CD4-positive, alpha-beta T cell treated with Interleukin-17A for 1 hour (primary cell): ENCODE measurements around the gene FAM174C.
A peak's percentile ranks its signal among the peaks of the same experiment; 100 is the strongest.

Experiments used
- DNase-seq: peaks from one replicate; pipeline ENCODE4 v3.0.0-alpha.2; 2020

FAM174C gene

DNA sequence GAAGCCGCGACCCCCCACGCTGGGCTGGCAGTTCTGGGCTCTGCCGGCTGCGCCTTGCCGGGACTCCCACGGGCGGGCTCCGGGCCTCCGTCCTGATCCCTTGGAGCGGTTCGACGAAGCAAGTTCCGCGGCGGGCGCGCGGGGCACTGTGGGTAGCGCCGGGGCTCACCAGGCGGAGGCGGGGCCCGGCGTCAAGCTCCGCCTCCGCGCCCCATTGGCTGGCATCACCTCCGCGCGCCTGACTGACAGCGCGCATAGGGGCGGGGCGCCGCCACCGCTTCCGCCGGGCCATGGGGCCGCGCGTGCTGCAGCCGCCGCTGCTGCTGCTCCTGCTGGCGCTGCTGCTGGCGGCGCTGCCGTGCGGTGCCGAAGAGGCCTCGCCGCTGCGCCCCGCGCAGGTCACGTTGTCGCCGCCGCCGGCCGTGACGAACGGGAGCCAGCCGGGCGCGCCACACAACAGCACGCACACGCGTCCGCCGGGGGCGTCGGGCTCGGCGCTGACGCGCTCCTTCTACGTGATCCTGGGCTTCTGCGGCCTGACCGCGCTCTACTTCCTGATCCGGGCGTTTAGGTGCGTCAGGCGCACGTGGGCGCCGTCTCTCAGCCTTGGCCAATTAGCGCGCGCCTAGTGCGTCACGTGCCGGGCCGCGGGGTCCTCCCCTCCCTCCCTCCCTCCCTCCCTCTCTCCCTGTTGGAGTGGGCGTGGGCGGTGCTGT is at the start of gene FAM174C:
Gene FAM174C, plus strand, starts transcription at position 271 of the 716 bp plus-strand sequence. Its CDS starts 20 bp downstream, at position 291.
- peak; percentile 97 for DNase-seq

DNA sequence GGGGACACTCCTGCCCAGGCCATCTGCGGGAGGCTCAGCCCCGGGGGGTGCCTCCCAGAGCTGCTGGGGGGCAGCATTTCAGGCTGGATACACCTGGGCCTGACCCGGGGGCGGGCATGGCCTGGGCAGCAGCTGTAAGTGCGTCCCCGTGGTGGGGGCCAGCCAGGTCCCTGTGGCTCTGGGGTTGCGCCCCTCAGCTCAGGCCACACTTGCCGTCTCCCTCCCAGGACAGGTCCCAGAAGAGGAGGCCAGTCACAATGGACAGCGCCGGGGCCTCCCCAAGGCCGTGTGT is 49.2 kb upstream of the FAM174C start:
- DNase-seq, result no peak

DNA sequence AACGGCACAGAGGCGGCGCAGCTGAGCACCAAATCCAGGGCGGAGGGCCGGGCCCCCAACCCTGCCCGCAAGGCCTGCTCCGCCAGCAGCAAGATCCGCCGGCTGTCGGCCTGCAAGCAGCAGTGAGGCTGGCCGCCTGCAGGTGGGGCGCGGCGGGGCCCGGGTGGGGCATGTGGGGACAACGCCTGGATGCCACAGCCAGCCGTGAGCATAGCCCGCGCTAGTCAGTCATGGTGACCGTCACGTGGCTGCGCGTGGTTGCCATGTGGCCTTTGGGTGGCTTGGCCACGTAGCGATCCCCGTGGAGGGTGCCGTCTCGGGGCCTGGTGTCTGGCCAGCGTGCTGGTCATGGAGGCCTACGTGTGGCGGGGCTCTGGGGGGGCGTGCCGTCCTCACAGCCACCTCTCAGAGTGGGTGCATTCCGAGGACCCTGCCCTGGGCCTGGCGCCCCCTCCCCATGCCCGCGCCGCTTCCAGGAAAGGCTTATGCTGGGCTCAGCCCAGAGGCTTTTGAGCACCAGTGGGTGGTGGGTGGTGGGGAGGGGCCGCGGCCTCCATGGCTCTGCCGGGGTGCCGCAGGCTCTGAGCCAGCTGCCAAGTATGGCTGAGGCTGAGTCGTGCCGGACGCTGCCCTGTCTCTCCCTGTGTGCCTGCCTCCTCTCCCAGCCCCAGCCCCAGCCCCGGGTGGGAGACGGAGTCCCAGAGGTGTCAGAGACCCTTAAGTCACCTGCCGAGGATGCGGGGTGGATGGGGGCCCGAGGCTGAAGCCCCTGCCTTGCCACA is 48.6 kb upstream of the FAM174C start:
- no peak for DNase-seq

DNA sequence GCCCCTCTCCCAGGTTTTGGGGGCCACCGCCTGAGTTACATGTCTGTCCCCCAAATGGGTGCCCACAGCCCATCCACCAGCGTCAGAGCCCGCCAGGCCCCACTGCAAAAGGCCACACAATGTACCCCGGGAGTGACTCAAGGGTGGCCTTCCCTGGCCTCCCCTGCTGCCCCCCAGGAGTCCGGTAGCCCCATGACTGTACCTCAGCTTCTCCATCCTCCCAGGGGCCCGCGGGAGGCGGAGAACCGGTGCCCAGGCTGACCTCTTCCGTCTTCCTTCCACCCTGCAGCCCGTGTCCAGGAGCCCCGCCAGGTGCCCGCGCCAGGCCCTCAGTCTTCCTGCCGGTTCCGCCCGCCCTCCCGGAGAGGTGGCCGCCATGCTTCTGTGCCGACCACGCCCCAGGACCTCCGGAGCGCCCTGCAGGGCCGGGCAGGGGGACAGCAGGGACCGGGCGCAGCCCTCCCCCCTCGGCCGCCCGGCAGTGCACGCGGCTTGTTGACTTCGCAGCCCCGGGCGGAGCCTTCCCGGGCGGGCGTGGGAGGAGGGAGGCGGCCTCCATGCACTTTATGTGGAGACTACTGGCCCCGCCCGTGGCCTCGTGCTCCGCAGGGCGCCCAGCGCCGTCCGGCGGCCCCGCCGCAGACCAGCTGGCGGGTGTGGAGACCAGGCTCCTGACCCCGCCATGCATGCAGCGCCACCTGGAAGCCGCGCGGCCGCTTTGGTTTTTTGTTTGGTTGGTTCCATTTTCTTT is 47.9 kb upstream of the FAM174C start:
- no peak for DNase-seq

DNA sequence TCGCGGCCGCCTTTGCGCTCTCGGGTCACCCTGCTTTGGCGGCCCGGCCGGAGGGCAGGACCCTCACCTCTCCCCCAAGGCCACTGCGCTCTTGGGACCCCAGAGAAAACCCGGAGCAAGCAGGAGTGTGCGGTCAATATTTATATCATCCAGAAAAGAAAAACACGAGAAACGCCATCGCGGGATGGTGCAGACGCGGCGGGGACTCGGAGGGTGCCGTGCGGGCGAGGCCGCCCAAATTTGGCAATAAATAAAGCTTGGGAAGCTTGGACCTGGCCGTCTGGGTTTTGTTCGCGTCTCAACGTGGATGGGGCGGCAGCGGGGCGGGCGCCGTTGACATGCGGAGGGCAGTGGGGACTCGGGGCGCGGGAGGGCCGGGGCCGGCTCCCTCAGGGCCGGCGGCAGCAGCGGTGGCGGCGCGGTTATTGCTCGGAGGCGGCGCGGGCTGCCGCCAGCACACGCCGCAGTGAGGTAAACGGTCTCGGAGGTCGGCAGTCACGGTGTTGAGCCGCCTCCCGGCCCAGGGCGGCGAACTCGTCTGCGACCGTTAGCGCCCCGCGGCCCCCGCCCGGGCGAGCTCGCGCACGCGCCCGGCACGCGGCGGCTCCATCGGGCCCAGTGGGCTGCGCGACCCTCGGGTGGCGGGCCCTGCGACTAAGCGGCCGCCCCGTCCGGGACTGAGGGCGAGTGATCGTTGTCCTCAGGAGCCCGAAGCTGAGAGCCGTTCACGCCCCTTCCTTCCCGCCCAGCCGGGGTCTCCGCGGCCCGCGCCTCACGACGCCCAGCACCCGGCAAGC is 47.0 kb upstream of the FAM174C start:
- no peak for DNase-seq

DNA sequence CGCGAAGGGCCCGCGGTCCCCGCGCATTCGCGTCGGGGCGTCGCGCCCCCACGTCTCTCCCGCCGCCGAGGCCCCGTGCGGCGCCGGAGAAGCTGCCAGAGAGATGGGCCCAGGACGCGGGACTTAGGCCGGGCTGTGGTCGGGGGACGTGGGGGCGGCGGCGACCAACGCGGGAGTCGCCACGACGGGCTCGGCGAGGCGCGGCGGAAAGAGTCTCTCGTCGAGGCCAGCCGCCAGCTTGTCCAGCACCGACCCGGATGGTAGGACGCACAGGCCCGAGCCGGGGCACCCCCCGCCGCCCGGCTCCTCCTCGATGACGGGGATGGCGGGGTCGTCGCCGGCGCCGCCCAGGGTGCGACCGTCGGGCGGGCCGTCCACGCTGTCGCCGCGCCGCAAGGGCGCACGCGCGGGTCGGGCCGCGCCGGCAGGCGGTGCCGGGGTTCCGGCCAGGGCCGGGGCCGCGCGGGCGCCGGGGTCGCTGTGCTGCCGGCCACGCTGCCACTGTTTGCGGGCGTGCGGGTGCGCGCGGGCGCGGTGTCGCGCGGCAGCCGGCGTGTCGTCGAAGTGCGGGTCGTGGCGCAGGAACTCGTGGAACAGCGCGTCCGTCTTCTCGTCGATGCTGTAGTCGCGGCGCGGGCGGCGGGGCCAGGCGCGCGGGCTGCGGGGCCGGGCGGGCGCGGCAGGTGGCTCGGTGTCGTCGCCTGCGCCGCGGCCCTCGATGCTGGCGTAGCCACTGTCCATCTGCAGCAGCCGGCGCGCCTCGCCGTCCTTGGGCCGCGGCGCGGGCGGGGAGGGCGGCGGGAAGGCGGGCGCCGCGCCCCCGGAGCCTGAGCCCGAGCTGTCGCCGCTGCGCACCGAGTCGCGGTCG is 46.0 kb upstream of the FAM174C start:
- DNase-seq, result no peak

DNA sequence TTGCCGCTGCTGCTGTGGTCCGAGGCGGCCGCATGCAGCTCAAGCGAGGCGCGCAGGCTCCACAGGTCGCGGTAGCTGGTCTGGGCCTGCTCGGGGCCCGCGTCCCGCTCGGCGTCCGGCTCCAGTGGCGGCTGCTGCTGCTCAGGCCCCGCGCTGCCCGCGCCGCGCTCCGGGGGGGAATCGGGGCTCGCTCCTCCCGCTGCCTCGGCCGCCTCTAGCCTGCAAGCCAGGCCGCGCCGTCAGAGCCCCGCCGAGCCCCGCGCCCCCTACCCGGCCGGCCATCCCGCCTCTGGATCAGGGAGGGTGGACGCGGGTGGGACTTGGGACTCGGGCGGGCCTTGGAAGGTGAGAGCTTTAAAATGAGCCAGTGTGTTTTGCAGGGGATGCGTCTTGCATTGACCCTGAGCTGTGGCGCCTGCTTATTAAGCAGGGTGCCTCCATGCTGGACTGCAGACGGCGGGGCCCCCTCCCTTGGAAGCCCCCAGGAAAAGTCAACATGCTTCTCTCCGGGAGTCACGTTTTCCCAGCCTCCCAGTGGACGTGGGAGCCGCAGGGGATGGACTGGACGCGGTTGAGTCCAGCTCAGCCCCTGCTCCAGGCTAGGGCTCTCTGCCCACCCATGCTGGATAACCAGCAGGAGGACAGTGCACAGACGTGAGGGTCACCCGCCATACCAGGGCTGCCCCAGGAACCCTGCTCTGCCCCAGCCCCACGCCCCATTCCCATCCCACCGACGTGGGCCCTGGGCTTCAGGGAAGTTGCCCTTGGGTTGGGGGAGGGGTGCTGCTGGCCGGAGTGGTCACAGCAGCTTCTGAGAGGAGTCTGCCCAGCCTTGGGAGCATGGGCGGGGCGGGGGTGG is 45.2 kb upstream of the FAM174C start:
- no peak for DNase-seq

DNA sequence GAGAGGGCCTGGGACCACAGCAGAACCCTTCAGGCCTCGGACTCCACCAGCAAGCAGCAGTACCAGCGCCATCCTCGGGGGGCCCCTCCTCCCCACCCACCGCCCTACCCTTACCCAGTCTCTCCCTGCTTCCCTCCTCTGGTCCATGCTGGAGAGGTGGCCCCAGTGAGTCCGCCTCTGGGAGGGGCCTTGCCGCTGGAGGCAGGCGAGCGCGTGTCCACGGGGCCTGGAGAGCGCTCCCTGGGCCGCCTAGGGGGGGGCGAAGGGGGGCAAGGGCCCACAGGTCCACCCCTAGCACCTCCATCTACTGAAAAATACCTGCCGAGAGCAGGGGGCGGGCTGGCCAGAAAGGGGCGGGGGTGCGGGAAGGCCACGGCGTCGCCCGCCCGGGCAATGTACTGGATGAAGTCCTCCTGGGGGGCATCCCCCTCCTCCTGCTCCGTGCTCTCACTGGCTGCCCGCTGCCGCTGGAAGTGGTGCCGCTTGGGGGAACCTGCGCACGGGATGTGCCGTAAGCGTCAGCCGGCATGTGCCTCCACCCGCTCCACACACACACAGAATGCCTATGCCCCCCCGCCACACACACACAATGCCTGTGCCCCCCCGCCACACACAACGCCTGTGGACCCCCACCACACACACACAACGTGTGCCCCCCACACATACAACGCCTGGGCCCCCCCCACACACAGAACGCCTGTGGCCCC is 44.4 kb upstream of the FAM174C start:
- no peak for DNase-seq

DNA sequence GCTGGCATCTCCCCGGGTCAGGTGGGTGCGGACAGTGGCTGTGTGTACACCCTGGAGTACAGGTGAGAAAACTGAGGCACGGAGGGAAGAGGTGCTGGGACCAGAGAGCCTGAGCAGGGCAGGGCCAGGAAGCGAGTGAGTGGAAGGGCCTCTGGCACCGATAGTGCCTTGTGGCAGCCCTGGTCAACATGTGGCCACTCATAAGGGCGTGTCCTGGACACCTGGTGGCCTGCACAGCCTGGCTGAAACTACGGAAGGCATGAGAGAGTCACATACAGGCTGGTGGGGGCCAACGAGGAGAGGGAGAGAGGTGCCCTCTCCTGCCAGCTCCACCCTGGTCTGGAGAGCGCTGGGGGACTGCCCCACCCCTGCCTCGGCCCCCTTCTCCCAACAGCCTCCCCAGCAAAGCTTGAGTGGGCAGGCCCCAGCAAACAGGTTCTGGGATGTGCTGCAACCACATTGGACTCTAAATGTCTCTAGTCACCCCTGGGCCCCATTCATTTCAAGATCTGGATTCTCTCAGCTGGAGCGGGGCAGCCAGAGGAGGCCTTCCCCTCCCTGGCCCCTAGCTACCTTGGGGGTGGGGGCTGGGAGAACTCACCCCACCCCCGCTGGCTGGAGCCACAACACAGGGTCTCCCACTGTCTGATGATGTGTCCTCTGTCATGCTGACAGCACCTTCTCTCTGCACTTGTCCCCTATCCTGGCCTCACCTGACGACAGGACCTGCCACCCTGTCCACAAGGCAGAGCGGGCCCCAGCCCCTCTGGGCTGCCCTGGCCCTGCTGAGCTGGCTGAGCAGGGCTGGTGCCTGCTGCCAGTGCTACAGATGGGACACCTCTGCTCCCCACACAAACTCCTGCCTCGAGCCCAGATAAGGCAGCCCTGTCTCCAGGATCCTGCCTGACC is 43.3 kb upstream of the FAM174C start:
- no peak for DNase-seq

DNA sequence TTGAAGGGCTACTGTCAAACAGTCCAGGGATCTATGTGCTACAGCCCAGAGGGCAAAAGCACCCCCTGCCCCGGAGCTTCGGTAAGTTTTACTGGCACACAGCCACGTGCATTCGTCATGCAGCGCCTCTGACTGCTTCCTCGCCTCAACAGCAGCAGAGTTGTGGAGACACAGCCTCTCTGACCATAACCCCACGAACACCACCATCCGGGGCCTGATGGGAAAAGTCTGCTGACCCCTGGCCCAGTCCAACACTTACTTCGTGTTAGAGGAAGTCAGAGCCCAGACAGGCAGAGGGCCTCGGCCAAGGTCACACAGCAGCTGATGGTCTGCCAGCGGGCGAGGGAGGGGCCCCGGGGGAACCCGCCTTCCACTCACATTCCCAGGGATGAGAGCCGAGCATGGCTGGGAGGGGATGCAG is 42.7 kb upstream of the FAM174C start:
- no peak for DNase-seq

DNA sequence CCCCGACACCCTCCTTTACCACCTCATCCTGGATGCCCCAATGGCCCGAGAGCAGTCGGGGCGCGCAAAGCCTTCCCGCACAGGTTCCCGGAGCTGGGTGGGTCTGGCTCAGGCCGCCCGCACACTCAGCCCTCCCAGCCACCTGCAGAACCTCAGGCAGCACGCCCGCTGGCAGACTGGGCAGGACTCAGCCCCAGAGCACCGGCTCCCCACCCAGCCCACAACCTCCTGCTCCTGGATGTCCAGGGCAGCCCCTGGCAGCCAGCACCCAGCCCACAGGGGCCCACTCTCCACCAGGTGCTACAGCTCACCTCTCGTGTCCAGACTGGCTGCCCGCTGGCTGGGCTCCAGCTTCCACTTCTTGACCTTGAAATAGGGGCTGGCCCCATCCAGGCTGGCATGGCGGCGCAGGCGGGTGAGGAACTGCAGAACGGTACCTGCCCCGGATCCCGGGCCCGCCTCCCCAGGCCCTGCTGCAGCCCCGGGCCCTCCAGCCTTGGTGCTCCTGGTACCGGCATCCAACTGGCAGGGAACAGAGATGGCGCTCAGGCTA is 42.1 kb upstream of the FAM174C start:
- no peak for DNase-seq

DNA sequence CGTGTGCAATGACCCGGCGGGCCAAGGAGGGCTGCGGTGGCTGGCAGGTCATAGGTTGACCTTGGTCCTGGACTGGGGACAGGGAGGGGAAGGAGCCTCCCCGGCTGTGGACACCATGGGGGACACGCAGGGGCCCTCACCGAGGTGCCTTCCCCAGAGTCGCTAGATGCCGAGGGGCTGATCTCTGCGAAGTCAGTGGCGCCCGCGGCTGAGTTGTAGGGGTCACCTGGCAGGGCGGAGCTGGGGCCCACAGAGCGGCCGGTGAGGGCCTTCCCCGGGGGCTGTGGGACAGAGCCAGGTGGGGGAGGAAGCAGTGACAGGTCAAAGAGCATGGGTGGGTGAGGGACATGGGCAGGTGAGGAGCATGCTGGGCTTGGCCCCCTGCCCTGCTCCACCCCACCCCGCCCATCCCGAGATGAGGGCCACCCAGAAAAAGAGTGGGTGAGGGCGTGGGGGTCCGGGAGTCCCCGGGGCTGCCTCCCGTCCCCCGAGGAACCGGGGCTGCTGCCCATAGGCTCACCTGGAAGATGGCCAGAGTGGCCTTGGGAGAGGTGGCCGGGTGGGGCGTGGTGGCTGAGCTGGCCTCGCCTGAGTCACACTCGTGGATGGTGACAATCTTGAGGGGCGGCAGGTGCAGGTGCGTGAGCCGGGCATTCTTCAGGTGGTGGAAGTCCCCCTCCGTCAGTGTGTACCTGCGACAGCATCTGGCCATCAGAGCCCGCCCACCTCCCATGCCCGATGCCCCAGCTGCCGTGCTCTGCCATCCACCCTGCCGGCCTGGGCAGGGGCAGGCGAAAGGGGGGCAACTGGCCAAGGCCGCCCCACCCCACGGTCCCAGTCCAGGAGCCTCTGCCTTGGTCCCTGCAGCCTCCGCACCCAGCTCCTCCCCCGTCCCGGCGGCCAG is 41.0 kb upstream of the FAM174C start:
- no peak for DNase-seq

DNA sequence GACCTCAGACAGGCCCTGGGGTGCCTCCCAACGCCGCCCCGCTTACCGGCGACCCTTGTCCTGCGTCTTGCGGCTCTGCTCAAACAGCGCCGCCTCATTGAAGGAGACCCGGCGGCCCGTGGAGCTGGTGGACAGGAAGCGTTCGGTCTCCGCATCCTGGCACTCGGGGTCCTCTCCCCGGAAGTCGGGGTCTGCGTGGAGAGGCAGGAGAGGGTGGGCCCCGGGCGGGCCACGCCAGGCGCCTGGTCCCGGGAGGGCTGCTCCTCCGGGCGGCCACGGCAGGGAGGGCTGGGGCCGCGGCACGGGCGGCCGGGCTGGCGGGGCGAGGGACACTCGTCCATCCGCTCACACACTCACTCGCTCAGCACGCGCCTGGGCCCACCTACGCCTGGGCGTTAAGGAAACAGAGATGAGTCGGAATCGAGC is 40.4 kb upstream of the FAM174C start:
- DNase-seq, result no peak

DNA sequence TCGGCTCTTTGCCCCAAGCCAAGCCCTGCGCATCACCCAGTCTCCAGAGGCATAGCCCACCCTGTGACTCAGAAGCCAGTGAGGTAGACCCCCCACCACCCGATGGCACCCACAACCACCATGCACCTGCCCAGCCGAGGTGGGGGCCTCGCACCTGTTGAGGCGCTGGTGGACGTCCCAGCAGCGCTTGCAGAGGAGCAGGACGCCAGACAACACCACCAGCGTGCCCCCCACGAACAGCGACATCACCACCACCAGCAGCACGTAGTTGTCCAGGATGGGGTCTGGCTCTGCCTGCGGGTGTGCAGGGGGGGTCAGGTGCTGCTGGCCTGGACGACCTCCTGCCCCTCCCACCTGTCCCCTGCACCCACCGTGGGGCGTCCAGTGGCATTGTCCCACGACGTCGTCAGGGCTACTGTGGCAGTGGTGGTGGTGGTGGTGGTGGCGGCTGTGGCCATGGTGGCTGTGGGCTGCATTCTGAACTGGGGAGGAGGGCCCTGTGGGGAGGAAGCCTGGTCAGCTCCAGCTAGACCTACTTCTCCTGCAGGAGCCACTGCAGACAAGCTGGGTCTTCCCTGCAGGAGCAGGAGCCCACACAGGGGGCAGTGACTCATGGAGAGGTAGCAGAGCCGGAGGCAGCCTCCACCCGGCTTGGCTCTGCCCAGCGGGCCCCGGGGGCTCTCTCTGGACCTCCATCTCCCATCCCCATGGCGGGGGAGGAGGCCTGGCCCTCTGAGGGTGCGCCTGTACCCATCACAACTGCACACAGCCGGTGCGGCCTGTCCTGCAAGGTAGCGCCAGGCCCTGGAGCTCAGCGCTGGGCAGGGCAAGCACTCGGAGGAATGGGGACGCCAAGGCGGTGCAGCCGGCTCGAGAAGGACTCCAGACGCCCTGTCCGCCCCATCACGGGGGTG is 39.4 kb upstream of the FAM174C start:
- no peak for DNase-seq

DNA sequence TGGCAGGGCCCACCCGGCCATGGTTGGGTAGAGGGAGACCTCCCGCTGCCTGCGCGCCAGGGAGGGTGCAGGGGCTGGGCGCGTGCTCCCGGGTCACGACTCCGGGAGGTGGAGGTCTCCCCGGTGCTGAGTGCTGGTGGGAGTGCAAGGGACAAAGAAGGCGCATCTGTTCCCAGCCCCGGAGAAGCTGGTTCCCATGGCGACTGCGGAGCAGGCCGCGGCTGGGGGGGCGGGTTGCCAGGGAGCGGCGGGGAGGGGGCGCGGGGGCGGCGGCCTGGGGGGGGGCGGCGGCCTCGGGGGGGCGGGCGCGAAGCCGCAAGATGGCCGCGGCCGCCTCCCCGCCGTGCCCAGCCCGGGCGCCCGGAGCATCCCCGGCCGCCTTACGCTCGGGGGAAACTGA is 38.8 kb upstream of the FAM174C start:
- DNase-seq, result no peak

DNA sequence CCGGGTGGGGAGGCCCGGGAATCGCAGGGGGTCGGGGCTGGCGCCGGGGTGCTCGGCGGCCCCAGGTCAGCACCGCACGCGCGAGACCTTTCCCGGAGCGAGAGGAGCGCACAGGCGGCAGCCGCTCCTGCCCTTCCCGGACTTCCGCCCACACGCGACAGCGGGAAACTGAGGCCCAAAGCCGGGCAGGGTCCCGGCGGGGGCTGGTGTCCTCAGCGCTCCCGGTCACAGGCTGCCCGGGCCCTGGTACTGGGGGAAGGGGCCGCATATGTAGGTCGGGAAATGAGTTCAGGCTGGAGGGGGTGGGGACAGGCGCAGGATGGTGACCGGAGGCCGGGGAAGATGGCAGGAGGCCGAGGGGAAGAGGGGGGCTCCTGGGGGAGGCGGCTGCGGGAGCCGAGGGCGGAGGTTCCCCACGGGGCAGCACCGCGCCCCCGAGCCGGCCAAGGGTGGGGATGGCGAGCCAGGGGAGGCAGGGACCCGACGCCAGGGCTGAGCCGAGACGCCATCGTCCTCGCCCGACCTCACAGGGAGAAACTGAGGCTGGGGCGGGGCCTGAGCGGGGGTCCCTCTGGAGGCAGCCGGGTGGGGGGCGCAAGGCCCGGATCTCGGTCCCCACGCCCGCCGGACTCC is 38.2 kb upstream of the FAM174C start:
- DNase-seq, result peak; percentile 16
